GM19395 (cell line): ENCODE results near the gene SHANK3.
"Not testable (repeated sequence)": the region's sequence is repeated elsewhere in the genome, so short reads cannot be mapped to it uniquely, and the experiment has no call there.

ENCODE experiments used
- ATAC-seq: cut with Tn5 transposase; IDR thresholded peaks from one replicate; pipeline ENCODE4 v1.9.1; 2021; ENCODE audit warnings: mild to moderate bottlenecking, moderate library complexity; ENCODE audit not compliant: unreplicated experiment

The SHANK3 gene

DNA sequence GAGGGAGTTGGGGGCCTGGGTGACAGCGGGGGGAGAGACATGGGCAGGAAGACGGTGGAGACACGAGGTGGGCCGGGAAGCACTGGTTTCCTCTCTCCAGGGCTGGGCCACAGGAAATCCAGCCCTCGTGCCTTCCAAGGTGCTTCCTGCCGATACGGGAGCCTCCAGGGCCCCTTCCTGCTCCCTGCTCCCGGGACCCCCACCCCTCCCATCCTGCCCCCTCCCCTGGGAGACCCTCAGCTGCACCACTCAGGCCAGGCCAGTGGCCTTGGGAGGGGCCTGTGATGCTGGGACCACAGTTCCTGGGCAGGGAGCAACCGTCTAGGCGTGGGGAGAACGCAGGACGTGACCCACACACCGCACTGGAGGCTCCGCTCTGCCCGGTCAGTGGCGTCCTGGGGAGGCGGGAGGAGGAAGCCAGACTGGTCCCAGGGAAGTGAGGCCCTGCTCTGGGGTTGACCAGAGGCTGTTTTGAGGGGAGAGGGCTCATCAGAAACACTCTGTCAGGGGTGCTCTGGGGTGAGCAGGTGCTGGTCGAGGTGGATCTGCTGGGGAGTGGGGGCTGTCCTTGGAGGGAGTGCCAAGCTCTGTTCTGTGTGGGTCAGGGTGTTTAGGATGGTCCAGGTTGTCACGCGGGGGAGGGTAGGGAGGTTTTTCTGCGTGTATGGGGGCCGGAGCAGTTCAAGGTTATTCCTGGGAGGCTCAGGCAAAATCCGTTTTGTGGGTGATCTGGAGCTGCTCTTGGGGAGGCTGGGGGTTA, at the start of gene SHANK3:
Gene SHANK3, plus strand, starts transcription at position 353 of the 760 bp plus-strand sequence.
- ATAC-seq, result no peak

DNA sequence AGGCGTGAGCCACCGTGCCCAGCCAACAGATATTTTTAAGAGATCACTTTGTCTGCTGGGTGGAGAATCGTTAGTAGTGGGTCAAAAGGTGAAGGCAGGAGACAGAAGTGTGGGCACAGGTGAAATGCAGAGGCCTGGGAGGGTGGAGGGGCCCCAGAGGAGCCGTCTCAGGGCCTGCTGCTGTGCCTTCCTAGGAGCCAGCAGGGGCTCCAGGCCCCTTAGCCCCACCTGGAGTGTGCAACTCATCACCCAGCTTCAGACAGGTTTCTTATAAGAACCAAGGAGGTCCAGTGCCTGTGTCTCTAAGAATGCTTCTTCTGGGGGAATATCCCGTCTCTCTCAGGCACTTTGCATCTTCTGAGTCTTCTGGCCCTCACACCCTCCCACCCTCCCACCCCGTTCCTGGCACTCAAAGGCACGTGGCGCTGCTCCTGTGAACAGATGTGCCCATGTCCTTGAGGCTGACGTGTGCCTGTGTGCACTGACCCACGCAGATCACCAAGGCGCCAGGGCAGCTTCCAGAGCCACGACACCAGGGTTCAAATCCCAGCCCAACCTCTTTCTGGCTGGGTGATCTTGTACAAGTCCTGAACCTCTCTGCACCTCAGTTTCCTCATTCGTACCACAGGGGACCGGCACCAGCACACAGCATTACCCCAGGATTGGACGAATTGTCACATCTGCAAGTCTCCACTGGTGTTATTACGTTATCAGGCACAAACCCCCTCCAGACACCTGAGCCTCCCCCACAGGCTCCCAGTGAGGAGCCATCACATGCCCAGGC, 48.1 kb upstream of the SHANK3 start:
- ATAC-seq, result no peak

DNA sequence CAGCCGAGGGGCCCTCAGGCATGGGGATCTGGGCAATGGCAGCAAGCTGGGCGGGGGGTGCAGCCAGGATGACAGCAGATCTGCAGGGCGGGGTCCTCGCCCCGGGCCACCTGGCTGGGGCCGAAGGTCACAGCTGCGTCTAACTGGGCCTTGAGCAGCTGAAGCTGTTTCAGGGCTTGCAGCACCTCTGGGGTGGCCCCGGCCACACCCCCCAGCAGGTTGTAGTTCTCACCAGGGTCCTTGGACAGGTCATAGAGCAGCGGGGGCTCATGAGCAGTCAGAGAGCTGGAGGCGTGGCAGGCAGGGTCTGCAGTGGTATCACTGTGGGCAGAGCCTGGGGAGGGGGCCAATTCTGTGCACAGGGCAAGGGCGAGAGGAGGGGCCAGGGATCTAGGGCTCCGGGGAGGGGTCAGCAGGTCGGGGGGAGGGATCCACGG, 47.5 kb upstream of the SHANK3 start:
- no peak for ATAC-seq

DNA sequence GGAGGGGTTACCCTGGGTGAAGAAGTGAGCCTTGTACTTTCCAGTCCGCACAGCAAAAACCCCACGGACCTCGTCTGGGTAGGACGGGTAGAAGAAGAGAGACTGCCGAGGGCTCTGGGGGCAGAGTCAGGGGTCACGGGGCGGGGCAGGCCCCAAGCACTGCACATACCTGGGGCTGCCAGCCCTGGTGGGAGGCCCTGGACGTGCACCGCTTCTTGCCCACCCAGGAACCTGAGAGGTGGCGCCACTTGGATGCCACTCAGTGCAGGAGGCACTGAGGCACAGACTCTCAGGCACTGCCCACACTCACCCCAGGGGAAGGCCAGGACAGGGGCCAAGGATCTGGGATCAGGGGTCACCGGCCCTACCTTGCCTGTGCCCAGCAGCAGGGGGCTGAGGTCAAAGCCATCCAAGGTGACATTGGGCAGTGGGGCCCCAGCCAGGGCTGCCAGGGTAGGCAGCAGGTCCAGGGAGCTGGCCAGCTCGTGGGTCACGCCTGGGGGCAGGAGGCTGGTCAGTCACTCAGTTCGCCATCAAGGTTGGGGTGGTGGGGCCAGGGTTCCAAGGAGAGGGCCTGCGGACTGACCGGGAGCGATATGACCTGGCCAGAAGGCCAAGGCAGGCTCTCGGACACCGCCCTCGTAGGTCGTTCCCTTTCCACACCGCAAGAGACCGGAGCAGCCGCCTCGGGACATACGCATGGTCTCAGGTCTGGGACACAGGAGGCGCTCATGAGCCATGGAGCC, 46.9 kb upstream of the SHANK3 start:
- ATAC-seq, result no peak

DNA sequence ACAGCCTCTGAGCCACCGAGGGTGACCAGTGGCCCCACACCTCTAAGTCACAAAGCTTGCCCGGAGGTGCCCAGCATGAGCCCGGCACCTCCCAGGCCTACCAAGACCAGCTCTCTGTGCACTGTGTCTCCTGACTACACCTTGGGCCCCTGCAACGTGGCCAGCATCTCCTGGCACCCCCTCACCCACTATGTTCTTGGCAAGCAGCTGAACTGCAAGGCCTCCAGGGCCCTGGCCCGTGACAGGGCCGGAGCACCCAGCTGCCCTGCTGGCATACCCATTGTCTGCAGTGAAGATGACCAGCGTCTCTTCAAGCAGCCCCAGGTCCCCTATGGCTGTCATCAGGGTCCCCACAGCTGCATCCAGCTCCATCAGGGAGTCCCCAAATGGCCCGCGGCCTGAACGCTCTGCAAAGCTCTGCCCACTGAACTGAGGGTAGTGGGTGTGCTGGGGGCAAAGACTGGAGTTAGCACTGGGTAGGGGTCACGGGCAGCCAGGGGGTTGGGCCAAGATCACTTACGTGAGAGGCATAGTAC, 46.2 kb upstream of the SHANK3 start:
- no peak for ATAC-seq

DNA sequence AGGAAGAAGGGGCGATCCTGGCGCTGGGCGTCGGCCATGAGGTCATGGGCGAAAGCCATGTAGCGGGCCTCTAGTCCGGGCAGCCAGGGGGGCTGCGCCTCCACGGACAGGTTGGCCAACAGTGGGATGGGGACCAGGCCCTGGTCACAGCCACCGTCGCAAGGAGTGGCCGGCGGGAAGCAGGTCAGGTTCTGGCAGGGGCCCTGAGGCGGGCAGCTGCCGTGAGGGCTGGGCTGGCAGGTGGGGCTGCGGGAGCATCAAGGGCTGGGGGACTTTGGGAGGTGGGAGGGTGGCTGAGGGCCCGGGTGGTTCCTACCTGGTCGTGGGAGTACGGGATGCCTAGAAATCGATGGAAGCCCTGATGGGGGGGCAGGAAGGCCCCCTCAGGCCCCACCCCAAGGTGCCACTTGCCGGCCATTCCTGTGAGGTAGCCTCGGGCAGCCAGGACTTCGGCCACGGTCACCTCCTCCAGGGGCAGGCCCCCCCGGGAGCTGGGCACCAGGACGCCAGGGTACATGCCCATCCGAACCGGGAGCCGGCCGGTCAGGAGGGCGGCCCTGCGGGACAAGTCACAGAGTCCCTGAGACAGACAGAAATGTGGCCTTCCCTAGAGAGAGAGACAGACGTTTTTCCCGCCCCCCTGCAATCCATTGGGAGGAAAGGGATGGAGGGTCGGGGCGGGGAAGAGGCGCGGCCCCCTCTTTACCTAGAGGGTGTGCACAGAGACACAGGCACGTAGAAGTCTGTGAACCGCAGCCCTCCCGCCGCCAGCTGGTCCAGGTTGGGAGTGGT, 45.6 kb upstream of the SHANK3 start:
- no peak for ATAC-seq

DNA sequence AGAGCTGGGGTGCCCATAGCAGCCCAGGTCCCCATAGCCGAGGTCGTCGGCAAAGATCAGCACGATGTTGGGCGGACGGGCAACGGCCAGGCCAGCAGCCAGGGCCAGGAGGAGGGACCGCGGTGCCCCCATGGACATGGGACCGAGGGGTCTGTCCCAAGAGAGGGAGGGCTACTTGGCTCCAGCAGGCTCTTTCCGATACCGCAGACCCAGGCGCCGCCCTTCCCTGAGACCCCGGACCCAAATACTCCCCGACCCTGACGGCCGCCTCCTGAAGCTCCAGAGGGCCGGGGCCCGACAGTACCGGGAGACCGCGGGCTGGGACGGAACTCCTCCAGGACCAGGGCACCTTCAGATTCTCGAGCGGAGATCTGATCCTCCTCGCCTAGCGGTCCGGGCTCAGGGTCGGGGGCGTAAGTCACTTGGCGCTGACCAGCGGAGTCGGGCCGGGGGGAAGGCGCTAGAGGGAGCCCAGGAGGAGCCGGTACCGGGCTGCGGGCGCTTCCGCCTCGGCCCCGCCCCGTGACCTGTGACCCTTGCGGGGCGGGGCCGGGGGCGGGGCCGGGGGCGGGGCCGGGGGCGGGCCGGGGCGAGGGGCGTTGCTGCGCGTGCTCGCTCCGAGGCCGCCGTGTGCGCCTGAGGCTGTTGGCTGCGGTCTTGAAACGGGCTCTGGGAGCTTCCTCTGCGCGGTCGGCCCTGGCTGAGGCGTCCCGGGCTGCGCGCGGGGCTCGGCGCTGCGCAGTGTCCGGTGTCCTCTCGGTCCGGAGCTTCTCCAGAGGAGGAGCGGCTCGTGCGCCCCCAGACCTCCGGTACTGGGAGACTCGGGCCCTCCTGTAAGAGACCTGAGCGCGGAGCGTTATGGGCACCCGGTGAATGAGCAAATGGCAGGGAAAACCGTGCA, 44.7 kb upstream of the SHANK3 start, which contains the start of gene ARSA:
Gene ARSA, minus strand, starts transcription at position 511 of the 901 bp plus-strand sequence. Its CDS starts 373 bp downstream, at position 138.
- peak; percentile 72 for ATAC-seq

DNA sequence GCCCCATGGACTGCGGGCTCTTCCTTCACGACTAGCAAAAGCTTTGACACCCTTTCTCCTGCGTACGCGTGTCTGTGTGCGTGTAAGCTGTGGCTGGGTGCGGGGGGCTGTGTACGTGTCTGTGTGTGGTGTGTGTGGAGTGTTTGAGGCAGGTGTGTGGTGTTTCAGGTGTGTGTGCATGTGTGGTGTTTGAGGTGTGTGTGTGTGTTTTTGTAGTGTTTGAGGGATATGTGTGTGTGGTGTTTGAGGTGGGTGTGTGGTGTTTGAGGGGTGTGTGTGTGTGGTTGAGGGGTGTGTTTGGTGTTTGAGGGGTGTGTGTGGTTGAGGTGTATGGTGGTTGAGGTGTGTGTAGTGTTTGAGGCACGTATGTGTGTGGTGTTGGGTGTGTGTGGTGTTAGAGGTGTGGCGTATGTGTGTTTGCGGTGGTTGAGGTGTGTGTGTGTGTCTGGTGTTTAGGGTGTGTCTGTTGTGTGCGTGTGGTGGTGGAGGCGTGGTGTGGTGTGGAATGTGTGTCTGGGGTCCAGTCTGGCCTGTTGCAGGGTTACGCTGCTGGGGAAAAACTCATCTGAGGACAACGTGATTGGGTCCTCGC, 44.0 kb upstream of the SHANK3 start:
- no peak for ATAC-seq

DNA sequence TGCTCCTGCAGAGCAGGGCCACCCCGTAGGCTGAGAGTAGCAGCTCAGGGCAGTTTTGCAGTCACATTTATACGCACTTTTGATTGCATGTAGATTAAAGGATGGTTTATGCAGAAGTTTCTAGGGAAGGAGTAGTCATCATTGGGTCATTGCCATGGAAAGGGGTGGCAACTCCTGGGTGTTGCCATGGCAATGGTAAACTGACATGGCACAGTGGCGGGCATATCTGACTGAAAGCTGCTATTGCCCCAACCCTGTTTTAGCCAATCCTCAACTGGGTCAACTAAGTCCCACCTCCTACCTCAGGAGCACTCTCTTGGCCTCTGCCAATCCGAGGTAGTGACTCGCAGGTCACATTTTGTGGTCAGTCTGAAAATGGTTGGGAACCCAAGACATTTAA, 42.2 kb upstream of the SHANK3 start:
- ATAC-seq, result no peak

DNA sequence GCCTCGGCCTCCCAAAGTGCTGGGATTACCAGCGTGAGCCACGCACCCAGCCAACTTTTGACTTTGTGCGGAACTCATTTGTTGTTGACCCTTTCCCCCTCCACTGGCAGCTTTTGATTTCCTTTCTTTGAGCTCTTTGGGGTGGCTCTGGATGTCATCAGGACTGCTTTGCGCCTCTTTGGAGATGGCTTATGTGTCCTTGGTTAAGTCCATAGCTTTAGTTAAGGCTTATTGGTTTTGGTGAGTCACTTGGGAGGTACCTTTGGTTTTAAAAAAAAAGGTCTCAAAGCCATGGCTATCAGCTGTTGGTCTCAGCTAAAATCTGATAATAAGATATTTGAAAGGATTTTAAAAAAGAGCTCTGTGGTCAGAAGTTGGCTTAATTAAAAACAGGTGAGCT, 39.5 kb upstream of the SHANK3 start:
- no peak for ATAC-seq

DNA sequence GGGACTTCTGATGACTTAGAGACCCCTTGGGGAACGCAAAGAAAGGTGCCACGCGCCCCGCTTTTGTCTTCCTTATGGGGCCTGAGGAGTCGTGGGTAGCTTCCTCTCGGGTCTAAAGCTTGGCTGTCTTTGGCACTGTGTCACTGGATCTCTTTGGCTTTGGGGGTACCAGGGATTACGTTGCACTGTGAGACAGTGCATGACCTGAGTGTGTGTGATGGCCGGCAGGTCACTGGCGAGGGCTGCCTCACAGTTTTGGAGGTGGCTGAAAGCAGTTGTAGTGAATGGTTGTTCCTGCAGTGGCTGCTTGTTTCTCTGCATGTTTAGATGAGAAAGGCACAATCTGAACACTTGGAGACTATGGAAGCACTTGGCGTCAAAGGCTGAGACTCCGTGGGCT, 38.9 kb upstream of the SHANK3 start:
- ATAC-seq, result no peak

DNA sequence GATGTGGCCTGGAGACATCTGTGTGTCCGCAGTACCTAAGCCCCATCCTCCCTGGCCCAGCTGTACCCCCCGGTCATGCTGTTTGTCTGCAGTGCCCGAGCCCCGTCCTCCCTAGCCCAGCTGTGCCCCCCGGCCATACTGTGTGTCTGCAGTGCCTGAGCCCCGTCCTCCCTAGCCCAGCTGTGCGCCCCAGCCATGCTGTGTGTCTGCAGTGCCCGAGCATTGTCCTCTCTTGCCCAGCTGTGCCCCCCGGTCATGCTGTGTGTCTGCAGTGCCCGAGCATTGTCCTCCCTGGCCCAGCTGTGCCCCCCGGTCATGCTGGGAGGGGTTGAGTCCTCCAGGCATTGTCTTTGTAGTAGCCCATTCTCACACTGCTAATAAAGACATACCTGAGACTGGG, 37.0 kb upstream of the SHANK3 start:
- no peak for ATAC-seq

DNA sequence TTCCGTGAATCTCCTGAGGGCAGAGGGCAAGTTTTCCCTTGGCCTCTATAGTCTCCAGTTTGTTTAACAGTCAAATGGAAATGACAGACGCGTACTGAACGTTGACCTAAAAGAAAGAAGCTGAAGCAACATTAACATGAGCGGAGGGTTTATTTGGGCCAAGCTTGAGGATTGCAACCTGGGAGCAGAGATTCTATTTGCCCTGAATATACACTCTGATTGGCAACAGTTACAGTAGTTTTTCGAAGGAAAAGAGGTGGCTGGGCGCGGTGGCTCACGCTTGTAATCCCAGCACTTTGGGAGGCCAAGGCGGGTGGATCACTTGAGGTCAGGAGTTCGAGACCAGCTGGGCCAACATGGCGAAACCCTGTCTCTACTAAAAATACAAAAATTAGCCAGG, 32.3 kb upstream of the SHANK3 start:
- not testable (repeated sequence) for ATAC-seq

DNA sequence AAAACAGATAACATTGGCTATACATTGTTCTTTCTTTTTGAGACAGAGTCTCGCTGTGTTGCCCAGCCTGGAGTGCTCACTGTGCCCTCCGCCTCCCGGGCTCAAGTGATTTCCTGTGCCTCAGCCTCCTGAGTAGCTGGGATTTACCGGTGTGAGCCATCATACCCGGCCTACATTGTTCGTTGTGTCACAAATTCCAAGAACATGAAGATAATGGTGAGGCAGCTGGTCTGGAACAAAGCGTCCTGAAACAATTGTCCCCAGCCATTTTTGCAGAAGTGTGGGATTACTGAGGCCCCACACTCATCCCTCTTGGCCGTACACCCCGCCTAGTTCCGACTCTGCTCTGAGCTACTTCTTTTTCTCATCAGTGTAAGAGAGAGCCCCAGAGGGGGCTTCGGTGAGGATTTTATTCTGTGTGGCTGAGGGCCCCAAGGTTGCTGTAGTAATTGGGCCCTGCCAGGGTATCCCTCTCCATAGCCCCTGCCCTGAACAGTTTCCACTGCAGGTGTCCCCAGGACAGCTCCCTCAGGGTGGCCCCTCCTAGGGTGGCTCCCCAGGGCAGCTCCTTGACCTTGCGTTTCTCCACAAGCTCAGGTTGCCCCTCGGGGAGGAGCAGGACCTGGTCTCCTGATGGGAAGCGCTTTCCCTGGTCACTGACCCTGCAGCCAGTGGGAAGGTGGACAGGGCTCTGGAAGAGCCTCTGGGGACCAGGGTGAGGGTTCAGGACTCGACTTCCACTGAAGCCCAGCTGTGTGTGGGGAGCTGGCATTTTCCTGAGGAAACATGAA, 31.6 kb upstream of the SHANK3 start:
- ATAC-seq, result no peak

DNA sequence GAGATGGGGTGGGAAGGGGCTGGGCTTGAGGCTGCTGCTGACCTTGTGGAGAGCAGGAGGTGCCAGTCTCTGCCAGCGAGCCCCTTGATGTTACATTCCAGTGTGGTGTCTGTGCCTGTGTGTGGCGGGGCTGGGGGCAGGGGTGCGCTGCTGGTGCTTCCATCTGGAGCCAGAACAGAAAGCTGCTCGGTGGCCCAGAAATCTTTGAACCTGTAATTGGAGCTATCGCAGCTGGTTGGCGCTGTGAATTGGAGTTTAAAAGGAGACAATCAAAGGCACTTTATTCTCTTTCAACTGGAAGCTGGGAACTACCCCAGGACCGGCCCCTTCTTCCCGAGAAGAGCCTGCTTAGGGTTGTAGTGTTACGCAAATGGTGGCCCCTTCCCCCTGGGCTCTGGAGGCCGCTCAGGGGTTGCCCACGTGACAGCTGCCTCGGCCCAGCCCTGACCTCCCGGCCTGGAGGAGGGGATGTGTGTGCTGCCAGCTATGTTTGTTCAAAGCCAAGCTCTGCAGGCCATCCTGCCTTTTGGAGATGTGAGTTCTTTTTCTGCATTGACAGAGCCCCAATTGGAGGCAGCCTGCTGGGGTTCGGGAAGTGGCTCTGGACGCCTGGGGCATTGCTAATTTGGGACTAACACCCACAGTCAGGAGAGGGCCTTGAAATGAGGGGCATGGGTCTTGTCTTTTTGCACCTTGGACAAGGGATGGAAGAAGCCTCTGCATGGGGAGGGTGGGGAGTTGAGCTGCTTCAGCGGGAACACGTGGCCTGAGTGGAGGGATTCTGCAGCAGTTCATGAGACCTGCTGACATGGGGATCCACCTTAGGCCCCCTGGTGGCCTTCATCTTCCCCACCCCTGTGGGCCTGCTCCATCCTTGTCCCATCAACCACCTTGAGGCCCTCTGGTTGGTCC, 30.7 kb upstream of the SHANK3 start:
- ATAC-seq, result no peak

DNA sequence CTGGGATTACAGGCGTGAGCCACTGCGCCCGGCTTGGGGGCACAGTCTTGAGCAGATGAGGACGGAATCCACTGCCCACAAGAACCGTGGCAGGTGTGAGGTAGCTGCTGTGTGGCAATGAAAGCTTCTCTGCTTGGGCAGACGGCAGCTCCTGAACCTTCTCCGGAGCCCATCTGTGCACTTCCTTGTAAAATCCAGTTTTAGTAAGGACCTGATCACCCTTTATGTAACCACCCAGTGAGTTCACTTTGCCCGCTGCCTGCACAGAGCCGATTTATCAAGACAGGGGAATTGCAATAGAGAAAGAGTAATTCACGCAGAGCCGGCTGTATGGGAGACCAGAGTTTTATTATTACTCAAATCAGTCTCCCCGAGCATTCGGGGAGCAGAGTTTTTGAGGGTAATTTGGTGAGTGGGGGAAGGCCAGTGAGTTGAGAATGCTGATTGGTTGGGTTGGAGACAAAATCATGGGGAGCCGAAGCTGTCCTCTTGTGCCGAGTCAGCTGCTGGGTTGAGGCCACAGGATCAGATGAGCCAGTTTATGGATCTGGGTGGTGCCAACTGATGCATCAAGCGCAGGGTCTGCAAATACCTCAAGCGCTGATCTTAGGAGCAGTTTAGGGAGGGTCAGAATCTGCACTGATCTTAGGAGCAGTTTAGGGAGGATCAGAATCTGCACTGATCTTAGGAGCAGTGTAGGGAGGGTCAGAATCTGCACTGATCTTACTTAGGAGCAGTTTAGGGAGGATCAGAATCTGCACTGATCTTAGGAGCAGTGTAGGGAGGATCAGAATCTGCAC, 29.4 kb upstream of the SHANK3 start:
- ATAC-seq, result not testable (repeated sequence)

DNA sequence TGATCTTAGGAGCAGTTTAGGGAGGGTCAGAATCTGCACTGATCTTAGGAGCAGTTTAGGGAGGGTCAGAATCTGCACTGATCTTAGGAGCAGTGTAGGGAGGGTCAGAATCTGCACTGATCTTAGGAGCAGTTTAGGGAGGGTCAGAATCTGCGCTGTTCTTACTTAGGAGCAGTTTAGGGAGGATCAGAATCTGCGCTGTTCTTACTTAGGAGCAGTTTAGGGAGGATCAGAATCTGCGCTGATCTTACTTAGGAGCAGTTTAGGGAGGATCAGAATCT, 28.9 kb upstream of the SHANK3 start:
- not testable (repeated sequence) for ATAC-seq
